Epithelial cell of esophagus (primary cell): ENCODE results near the gene FAM98C.

Experiments
- DNase-seq: peaks from one replicate; pipeline ENCODE4 v3.0.0; 2010; ENCODE audit warnings: low read depth
- H3K4me3 ChIP-seq: 2 replicates; pipeline ENCODE4 v1.5.1; 2011; ENCODE audit warnings: mild to moderate bottlenecking, low read length, control low read depth
- TF ChIP-seq, protein P1 (sequence below): IDR thresholded peaks from 2 replicates; pipeline ENCODE4 v1.5.1; 2011; ENCODE audit warnings: low read depth, mild to moderate bottlenecking, low read length, control low read depth, inconsistent platforms; ENCODE audit not compliant: insufficient read depth; ENCODE audit errors: missing control alignments

FAM98C gene

DNA sequence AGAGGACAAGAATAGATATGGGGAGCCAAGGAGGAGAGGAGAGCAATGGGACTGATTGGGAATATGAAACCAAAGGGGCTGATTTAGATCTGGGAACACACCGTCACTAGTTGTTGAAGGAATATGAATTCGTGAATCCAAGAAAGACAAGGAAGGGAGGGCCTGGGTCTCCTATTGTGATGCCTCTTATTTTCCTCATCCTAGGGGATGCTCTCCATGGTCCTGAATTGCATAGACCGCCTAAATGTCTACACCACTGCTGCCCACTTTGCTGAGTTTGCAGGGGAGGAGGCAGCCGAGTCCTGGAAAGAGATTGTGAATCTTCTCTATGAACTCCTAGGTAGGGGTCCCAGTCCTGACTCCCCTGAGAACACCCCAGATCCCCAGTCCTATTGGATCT lies 52.1 kb downstream of the FAM98C start:
- no peak overlapping the region for H3K4me3 ChIP-seq
- TF ChIP-seq, protein P1, sequence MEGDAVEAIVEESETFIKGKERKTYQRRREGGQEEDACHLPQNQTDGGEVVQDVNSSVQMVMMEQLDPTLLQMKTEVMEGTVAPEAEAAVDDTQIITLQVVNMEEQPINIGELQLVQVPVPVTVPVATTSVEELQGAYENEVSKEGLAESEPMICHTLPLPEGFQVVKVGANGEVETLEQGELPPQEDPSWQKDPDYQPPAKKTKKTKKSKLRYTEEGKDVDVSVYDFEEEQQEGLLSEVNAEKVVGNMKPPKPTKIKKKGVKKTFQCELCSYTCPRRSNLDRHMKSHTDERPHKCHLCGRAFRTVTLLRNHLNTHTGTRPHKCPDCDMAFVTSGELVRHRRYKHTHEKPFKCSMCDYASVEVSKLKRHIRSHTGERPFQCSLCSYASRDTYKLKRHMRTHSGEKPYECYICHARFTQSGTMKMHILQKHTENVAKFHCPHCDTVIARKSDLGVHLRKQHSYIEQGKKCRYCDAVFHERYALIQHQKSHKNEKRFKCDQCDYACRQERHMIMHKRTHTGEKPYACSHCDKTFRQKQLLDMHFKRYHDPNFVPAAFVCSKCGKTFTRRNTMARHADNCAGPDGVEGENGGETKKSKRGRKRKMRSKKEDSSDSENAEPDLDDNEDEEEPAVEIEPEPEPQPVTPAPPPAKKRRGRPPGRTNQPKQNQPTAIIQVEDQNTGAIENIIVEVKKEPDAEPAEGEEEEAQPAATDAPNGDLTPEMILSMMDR = no peak
- DNase-seq = peak; percentile 32

DNA sequence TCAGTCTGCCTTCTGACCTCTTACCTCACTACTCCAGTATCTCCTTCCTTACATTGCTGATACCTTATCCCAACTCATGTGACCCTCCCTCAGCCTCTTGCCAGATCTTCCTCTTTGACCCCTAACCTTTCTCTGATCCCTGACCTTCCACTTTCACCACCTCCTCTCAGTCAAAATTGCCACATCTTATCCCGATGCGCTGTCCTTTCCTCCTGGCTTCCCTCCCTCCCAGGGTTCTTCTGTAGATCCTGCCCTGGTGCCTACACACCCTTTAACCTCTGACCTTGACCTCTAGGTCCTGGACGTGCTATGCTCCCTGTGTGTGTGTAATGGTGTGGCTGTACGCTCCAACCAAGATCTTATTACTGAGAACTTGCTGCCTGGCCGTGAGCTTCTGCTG lies 54.3 kb downstream of the FAM98C start:
- DNase-seq = no peak
- no peak overlapping the region for H3K4me3 ChIP-seq
- TF ChIP-seq, protein P1 = no peak

DNA sequence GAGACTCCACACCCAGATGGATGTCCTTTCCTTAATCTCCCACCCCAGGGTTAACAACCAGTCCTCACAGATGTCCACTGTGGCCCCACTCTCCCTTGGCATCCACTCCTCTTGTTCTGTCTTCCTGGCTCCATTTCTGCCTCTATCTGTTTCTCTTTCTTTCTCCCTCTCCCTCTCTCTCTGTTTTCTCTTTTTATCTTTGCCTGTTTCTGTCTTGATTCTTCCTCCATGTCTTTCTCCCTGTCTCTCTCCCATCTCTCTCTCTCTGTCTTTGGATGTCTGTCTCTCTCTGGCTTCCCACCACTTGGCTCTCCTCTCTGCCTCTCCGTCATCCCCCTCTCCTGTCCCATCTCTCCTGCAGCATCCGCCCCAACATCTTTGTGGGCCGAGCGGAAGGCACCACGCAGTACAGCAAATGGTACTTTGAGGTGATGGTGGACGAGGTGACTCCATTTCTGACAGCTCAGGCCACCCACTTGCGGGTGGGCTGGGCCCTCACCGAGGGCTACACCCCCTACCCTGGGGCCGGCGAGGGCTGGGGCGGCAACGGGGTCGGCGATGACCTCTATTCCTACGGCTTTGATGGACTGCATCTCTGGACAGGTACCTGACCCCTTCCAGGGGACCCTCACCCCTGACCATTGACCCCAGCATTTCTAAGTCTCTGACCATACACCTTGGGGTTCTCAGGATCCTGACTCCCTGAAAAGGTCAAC lies 55.0 kb downstream of the FAM98C start:
- DNase-seq = no peak
- TF ChIP-seq, protein P1 = no peak

More for the DNA sequence above, 55.0 kb downstream of the FAM98C start:
- H3K4me3 ChIP-seq = no peak overlapping the region
